Astrocyte of the cerebellum (primary cell): Measurements from ENCODE around the gene NCOA6.

Experiments used
- DNase-seq: peaks from one replicate; pipeline ENCODE4 v3.0.0-alpha.2; 2011; ENCODE audit warnings: low read depth
- H3K4me3 ChIP-seq: 2 replicates; pipeline ENCODE4 v1.5.1; 2011; ENCODE audit warnings: mild to moderate bottlenecking, low read depth, low read length, moderate library complexity
- CTCF ChIP-seq: IDR thresholded peaks from 2 replicates; pipeline ENCODE4 v1.5.1; 2012; ENCODE audit warnings: low read length, low read depth, moderate library complexity, mild to moderate bottlenecking; ENCODE audit errors: missing control alignments
- in situ Hi-C: cut with HindIII; loops from 2 replicates; pipeline ENCODE4 v1.10.0; 2017; ENCODE audit warnings: low sequenced_read_pairs

The NCOA6 gene

DNA sequence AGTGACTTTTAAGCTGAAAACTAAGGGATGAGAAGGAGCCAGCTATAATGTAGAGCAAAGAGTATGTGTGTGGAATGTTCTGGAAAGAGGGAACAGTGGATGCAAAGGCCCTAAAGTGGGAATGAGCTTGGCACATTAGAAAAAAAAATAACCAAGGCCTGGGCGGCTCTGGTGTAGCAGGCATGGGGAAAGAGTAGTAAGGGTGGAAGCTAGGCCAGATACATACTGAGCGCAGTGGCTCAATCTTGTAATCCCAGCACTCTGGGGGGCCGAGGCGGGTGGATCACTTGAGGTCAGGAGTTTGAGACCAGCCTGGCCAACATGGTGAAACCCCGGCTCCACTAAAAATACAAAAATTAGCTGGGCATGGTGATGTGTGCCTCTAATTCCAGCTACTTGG, 38.8 kb upstream of the NCOA6 start:
- H3K4me3 ChIP-seq: no peak overlapping the region
- no peak for TF ChIP-seq CTCF
- DNase-seq: no peak
- in situ Hi-C loops: loop anchor here (5.0 kb wide), 1 partner anchor 58 kb away; no protein-coding TSS in a partner anchor

DNA sequence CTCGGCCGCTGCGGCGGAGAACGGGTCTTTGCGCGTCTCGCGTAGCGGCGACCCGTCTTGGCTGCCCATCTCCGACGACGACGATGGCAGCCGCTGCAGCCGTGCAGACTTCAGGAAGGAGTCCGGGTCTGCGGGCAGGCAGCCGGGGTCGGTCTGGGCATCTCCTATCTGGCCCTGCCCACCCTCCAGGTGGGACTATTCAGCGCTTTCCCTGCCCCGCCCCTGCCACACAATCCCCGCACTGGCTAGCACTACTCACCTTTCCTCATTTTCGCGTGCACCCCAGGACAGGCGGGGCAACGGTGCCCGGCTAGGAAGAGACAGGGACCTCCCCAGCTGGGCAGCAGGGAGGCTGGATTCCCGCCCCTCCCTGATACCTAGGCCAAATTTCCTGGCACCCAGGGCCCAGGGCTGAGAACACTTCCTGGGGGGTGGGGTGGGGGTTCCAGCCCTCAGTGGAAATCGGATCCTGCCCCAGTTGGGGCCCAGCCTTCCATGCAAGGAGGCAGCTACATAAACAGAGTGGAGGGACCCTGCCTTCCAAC, 38.0 kb upstream of the NCOA6 start:
- in situ Hi-C loops: loop anchor here (5.0 kb wide), 1 partner anchor 59 kb away; no protein-coding TSS in a partner anchor
- TF ChIP-seq CTCF: no peak
- DNase-seq: no peak
- H3K4me3 ChIP-seq: no peak overlapping the region

DNA sequence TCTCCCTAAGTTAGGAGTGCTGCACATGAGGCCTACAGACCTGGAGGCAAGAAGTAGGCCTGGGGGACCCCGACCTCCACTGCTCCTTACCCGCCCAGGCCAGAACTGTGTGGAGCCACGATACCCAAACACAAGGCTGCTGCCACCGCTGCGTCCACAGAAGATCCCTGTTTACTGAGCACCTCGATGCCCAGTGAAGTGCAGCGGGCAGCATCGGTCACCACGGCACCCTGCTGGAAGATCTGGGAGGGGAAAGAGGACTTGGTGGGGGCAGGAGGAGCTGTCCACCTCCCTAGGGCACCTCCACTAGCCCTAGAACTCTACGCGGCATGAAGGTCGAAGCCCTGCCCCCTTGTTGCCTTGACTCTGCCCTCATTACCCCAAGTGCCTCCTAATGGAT, 37.3 kb upstream of the NCOA6 start:
- in situ Hi-C loops: loop anchor here (5.0 kb wide), 1 partner anchor 60 kb away; no protein-coding TSS in a partner anchor
- H3K4me3 ChIP-seq: no peak overlapping the region
- TF ChIP-seq CTCF: no peak
- no peak for DNase-seq

- TF ChIP-seq CTCF: no peak
- in situ Hi-C loops: loop anchor here (5.0 kb wide), 1 partner anchor 61 kb away; no protein-coding TSS in a partner anchor
- no peak overlapping the region for H3K4me3 ChIP-seq
- no peak for DNase-seq
Measured at GRCh38 chr20:34861386-34862084, 36.1 kb upstream of the NCOA6 start.

DNA sequence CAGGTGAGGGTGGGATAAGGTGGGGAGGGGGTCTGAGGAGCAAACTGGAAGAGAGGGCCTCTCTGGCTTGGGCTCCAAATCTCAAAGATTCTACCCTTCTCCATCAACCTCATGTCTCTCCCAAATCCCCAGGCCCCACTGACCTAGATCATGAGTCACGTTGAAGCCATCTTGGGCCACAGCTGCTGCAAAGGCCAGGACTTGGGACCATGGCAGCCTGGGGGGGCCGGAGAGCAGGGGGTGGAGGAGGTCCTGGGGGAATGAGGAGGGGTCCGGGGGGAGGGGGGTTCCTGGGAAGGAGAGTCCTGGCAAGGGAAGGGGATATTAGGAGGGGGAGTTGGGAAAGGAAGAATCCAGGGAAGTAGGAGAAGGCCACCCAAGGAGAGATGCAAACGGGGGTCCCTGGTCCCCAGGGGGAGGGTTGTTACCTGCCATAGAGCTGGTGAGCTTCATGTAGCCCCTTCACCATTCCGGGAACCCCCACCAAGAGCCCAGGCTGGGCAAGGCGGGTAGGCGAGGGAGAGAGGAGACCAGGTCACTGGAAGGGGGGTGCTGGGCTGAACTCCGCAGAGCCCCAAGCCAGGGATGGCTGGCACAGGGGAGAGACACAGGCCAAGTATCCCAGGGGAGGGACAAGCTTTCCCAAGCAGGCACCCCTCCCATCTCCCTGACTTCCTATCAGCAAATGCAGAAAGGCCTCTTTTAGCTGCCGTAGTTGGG, 34.5 kb upstream of the NCOA6 start:
- DNase-seq: no peak
- H3K4me3 ChIP-seq: no peak overlapping the region
- TF ChIP-seq CTCF: no peak
- in situ Hi-C loops: loop anchor here (5.0 kb wide), 1 partner anchor 62 kb away; no protein-coding TSS in a partner anchor

GRCh38 chr20:34859367-34859766, 33.9 kb upstream of the NCOA6 start:
- H3K4me3 ChIP-seq: no peak overlapping the region
- TF ChIP-seq CTCF: no peak
- in situ Hi-C loops: no loop called here
- no peak for DNase-seq
